SK-N-SH treated with all-trans-retinoic acid at 6 μM for 48 hours (cell line): ENCODE data around the gene CLCF1.

ENCODE experiments used
- ESRRG ChIP-seq: fragments of 250-450 bp; sonication (Bioruptor Pico); IDR thresholded peaks from 2 replicates; pipeline ENCODE4 v1.6.1; 2021; ENCODE audit warnings: mild to moderate bottlenecking
- GLIS3 ChIP-seq: fragments of 250-450 bp; sonication (Bioruptor Pico); IDR thresholded peaks from 2 replicates; pipeline ENCODE4 v1.5.0; 2020; ENCODE audit warnings: mild to moderate bottlenecking, moderate library complexity
- ISL1 ChIP-seq: fragments of 250-450 bp; sonication (Bioruptor Pico); IDR thresholded peaks from 2 replicates; pipeline ENCODE4 v2.1.2; 2022; ENCODE audit warnings: mild to moderate bottlenecking, moderate library complexity
- ZFP3 ChIP-seq: fragments of 250-450 bp; sonication (Bioruptor Pico); IDR thresholded peaks from 2 replicates; pipeline ENCODE4 v1.5.0; 2020; ENCODE audit warnings: mild to moderate bottlenecking, moderate library complexity
- ZNF70 ChIP-seq: fragments of 450-650 bp; formaldehyde crosslinking; IDR thresholded peaks from 2 replicates; pipeline ENCODE4 v1.5.0; 2020; ENCODE audit warnings: mild to moderate bottlenecking, moderate library complexity
- TF ChIP-seq, protein P1 (sequence below): fragments of 250-450 bp; sonication (Bioruptor Pico); IDR thresholded peaks from 2 replicates; pipeline ENCODE4 v1.5.0; 2020; ENCODE audit warnings: mild to moderate bottlenecking, moderate library complexity
- TF ChIP-seq, protein P2 (sequence below): fragments of 250-450 bp; sonication (Bioruptor Pico); IDR thresholded peaks from 2 replicates; pipeline ENCODE4 v1.5.1; 2021; ENCODE audit warnings: mild to moderate bottlenecking, moderate library complexity

DNA sequence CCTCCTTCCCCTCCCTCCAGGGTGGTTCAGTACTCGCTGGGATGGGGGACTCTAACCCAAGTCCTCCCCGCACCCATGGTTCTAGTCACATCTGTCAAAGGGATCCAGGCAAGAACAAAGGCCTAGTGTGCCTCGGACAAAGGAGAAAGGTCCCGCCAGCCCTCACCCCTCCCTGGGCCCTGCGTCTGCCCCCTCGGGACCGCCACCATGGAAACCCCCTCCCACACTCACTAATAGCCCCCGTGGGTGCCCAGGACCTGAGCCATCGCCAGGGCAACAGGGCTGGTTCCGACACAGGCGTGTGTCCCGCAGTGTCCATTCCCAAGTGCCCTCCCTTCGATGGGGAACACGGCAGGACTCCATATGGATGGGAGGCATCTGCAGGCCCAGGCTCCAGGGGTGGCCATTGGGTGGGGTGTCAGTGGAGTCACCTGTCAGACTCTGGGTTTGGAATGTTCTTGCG lies 37.0 kb upstream of the CLCF1 start:
- TF ChIP-seq ESRRG = no peak
- TF ChIP-seq, protein P1, sequence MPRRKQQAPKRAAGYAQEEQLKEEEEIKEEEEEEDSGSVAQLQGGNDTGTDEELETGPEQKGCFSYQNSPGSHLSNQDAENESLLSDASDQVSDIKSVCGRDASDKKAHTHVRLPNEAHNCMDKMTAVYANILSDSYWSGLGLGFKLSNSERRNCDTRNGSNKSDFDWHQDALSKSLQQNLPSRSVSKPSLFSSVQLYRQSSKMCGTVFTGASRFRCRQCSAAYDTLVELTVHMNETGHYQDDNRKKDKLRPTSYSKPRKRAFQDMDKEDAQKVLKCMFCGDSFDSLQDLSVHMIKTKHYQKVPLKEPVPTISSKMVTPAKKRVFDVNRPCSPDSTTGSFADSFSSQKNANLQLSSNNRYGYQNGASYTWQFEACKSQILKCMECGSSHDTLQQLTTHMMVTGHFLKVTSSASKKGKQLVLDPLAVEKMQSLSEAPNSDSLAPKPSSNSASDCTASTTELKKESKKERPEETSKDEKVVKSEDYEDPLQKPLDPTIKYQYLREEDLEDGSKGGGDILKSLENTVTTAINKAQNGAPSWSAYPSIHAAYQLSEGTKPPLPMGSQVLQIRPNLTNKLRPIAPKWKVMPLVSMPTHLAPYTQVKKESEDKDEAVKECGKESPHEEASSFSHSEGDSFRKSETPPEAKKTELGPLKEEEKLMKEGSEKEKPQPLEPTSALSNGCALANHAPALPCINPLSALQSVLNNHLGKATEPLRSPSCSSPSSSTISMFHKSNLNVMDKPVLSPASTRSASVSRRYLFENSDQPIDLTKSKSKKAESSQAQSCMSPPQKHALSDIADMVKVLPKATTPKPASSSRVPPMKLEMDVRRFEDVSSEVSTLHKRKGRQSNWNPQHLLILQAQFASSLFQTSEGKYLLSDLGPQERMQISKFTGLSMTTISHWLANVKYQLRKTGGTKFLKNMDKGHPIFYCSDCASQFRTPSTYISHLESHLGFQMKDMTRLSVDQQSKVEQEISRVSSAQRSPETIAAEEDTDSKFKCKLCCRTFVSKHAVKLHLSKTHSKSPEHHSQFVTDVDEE (CRISPR knock-in tag) = no peak
- TF ChIP-seq GLIS3 = no peak
- TF ChIP-seq ISL1 (CRISPR knock-in tag) = no peak
- TF ChIP-seq ZNF70 (CRISPR knock-in tag) = no peak
- TF ChIP-seq, protein P2, sequence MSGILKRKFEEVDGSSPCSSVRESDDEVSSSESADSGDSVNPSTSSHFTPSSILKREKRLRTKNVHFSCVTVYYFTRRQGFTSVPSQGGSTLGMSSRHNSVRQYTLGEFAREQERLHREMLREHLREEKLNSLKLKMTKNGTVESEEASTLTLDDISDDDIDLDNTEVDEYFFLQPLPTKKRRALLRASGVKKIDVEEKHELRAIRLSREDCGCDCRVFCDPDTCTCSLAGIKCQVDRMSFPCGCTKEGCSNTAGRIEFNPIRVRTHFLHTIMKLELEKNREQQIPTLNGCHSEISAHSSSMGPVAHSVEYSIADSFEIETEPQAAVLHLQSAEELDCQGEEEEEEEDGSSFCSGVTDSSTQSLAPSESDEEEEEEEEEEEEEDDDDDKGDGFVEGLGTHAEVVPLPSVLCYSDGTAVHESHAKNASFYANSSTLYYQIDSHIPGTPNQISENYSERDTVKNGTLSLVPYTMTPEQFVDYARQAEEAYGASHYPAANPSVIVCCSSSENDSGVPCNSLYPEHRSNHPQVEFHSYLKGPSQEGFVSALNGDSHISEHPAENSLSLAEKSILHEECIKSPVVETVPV (CRISPR knock-in tag) = no peak
- TF ChIP-seq ZFP3 (CRISPR knock-in tag) = no peak
